ENCODE measurements around the gene CACNG7. TPM values are rescaled to one million over a fixed set of nuclear protein-coding genes. Genes with fewer than 3 reads are reported as not detected.
"Not testable (repeated sequence)": the region's sequence is repeated elsewhere in the genome, so short reads cannot be mapped to it uniquely, and the experiment has no call there.

Gene CACNG7
- polyA plus RNA-seq, 4 donors = 0.78 to 0.79 TPM; not detected in 2

- no peaks in the 10 kb centered on the region for H3K27me3 ChIP-seq (ENCODE audit: control insufficient read depth in 3 of 3, insufficient read depth in 3 of 3, low read length in 3 of 3)
- no peaks in the 10 kb centered on the region for H3K9me3 ChIP-seq (ENCODE audit: control insufficient read depth in 2 of 2, insufficient read depth in 1 of 2, low read depth in 1 of 2, low read length in 1 of 2)
- DNase-seq (peak; percentile 77 to 91), FAIRE-seq (no peak)
- H3K4me3 ChIP-seq (ENCODE audit: low read depth in 1 of 3, low read length in 3 of 3) = peak overlapping the region; percentile 57 to 79 (median 65)
- H3K36me3 ChIP-seq (ENCODE audit: control insufficient read depth in 3 of 3, insufficient read depth in 2 of 3, low read depth in 1 of 3, low read length in 3 of 3) = peaks cover 0 to 23% (median 5%) of the 10 kb centered on the region in 3 donors
- WGBS, 3 donors = 1% methylated on average over 39 to 75 of the region's 75 CpGs
- peak overlapping the region; percentile 68 to 93 (median 92) for H3K27ac ChIP-seq (ENCODE audit: low read depth in 1 of 3, low read length in 2 of 3)
- H3K4me1 ChIP-seq (ENCODE audit: control insufficient read depth in 3 of 3, insufficient read depth in 2 of 3, low read depth in 1 of 3, low read length in 2 of 3) = peaks cover 0 to 28% (median 7%) of the 10 kb centered on the region in 3 donors
Measured at GRCh38 chr19:53868892-53869804, 39.9 kb upstream of the CACNG7 start.

GRCh38 chr19:53869805-53870484 lies 39.1 kb upstream of the CACNG7 start:
- H3K27ac ChIP-seq (ENCODE audit: low read depth in 1 of 3, low read length in 2 of 3) = peak overlapping the region in 2 of 3 donors; percentile 92 to 93
- WGBS, 3 donors = 1 to 3% (median 3%) methylated on average over 15 to 24 of the region's 24 CpGs

GRCh38 chr19:53870485-53870844 lies 38.6 kb upstream of the CACNG7 start:
- peak; percentile 43 to 47 for DNase-seq
- peak overlapping the region in 1 of 3 donors; percentile 72 for H3K27ac ChIP-seq (ENCODE audit: low read depth in 1 of 3, low read length in 2 of 3)
- WGBS, 3 donors = 11 to 37% (median 18%) methylated on average over 5 of the region's 5 CpGs
- H3K4me3 ChIP-seq (ENCODE audit: low read depth in 1 of 3, low read length in 3 of 3) = no peak overlapping the region
- FAIRE-seq = no peak
- H3K9me3 ChIP-seq (ENCODE audit: control insufficient read depth in 2 of 2, insufficient read depth in 1 of 2, low read depth in 1 of 2, low read length in 1 of 2) = no peaks in the 10 kb centered on the region
- H3K27me3 ChIP-seq (ENCODE audit: control insufficient read depth in 3 of 3, insufficient read depth in 3 of 3, low read length in 3 of 3) = no peaks in the 10 kb centered on the region
- peaks cover 0 to 20% (median 7%) of the 10 kb centered on the region in 3 donors for H3K4me1 ChIP-seq (ENCODE audit: control insufficient read depth in 3 of 3, insufficient read depth in 2 of 3, low read depth in 1 of 3, low read length in 2 of 3)
- peaks cover 0 to 36% (median 5%) of the 10 kb centered on the region in 3 donors for H3K36me3 ChIP-seq (ENCODE audit: control insufficient read depth in 3 of 3, insufficient read depth in 2 of 3, low read depth in 1 of 3, low read length in 3 of 3)

More at GRCh38 chr19:53869805-53870484, 39.1 kb upstream of the CACNG7 start:
- not testable (repeated sequence) for DNase-seq; H3K27me3 ChIP-seq (ENCODE audit: control insufficient read depth in 3 of 3, insufficient read depth in 3 of 3, low read length in 3 of 3); H3K9me3 ChIP-seq (ENCODE audit: control insufficient read depth in 2 of 2, insufficient read depth in 1 of 2, low read depth in 1 of 2, low read length in 1 of 2); FAIRE-seq
- Histone ChIP-seq H3K36me3 (ENCODE audit: control insufficient read depth in 3 of 3, insufficient read depth in 2 of 3, low read depth in 1 of 3, low read length in 3 of 3) (peaks cover 0 to 31% (median 5%) of the 10 kb centered on the region in 3 donors), H3K4me3 (ENCODE audit: low read depth in 1 of 3, low read length in 3 of 3) (peak overlapping the region; percentile 57 to 79 (median 65)), H3K4me1 (ENCODE audit: control insufficient read depth in 3 of 3, insufficient read depth in 2 of 3, low read depth in 1 of 3, low read length in 2 of 3) (peaks cover 0 to 21% (median 7%) of the 10 kb centered on the region in 3 donors)

GRCh38 chr19:53871454-53871853 lies 37.6 kb upstream of the CACNG7 start:
- 49 to 59% (median 56%) methylated on average over 7 of the region's 7 CpGs for whole genome bisulfite sequencing, 3 donors
- Histone ChIP-seq H3K36me3 (ENCODE audit: control insufficient read depth in 3 of 3, insufficient read depth in 2 of 3, low read depth in 1 of 3, low read length in 3 of 3) (peaks cover 0 to 37% (median 5%) of the 10 kb centered on the region in 3 donors), H3K27me3 (ENCODE audit: control insufficient read depth in 3 of 3, insufficient read depth in 3 of 3, low read length in 3 of 3) (no peaks in the 10 kb centered on the region), H3K4me3 (ENCODE audit: low read depth in 1 of 3, low read length in 3 of 3) (no peak overlapping the region), H3K27ac (ENCODE audit: low read depth in 1 of 3, low read length in 2 of 3) (peak overlapping the region in 1 of 3 donors; percentile 5), H3K9me3 (ENCODE audit: control insufficient read depth in 2 of 2, insufficient read depth in 1 of 2, low read depth in 1 of 2, low read length in 1 of 2) (no peaks in the 10 kb centered on the region), H3K4me1 (ENCODE audit: control insufficient read depth in 3 of 3, insufficient read depth in 2 of 3, low read depth in 1 of 3, low read length in 2 of 3) (peaks cover 0 to 11% (median 7%) of the 10 kb centered on the region in 3 donors)
- no peak for FAIRE-seq
- DNase-seq = no peak

GRCh38 chr19:53872762-53873161 lies 36.3 kb upstream of the CACNG7 start:
- peaks cover 0 to 5% (median 4%) of the 10 kb centered on the region in 3 donors for H3K4me1 ChIP-seq (ENCODE audit: control insufficient read depth in 3 of 3, insufficient read depth in 2 of 3, low read depth in 1 of 3, low read length in 2 of 3)
- H3K27ac ChIP-seq (ENCODE audit: low read depth in 1 of 3, low read length in 2 of 3) = peak overlapping the region in 1 of 3 donors; percentile 0
- no peak overlapping the region for H3K4me3 ChIP-seq (ENCODE audit: low read depth in 1 of 3, low read length in 3 of 3)
- WGBS, 3 donors = 75 to 77% (median 75%) methylated on average over 6 of the region's 6 CpGs
- no peak for FAIRE-seq
- peaks cover 0 to 37% (median 5%) of the 10 kb centered on the region in 3 donors for H3K36me3 ChIP-seq (ENCODE audit: control insufficient read depth in 3 of 3, insufficient read depth in 2 of 3, low read depth in 1 of 3, low read length in 3 of 3)
- no peak for DNase-seq
- no peaks in the 10 kb centered on the region for H3K27me3 ChIP-seq (ENCODE audit: control insufficient read depth in 3 of 3, insufficient read depth in 3 of 3, low read length in 3 of 3)
- H3K9me3 ChIP-seq (ENCODE audit: control insufficient read depth in 2 of 2, insufficient read depth in 1 of 2, low read depth in 1 of 2, low read length in 1 of 2) = no peaks in the 10 kb centered on the region

GRCh38 chr19:53873773-53874605 lies 35.1 kb upstream of the CACNG7 start:
- peaks cover 0 to 6% (median 4%) of the 10 kb centered on the region in 3 donors for H3K4me1 ChIP-seq (ENCODE audit: control insufficient read depth in 3 of 3, insufficient read depth in 2 of 3, low read depth in 1 of 3, low read length in 2 of 3)
- H3K36me3 ChIP-seq (ENCODE audit: control insufficient read depth in 3 of 3, insufficient read depth in 2 of 3, low read depth in 1 of 3, low read length in 3 of 3) = peaks cover 0 to 37% (median 5%) of the 10 kb centered on the region in 3 donors
- no peak overlapping the region for H3K4me3 ChIP-seq (ENCODE audit: low read depth in 1 of 3, low read length in 3 of 3)
- 92 to 95% (median 94%) methylated on average over 49 to 51 of the region's 51 CpGs for WGBS, 3 donors
- H3K9me3 ChIP-seq (ENCODE audit: control insufficient read depth in 2 of 2, insufficient read depth in 1 of 2, low read depth in 1 of 2, low read length in 1 of 2) = no peaks in the 10 kb centered on the region
- FAIRE-seq (no peak), DNase-seq (no peak)
- H3K27me3 ChIP-seq (ENCODE audit: control insufficient read depth in 3 of 3, insufficient read depth in 3 of 3, low read length in 3 of 3) = no peaks in the 10 kb centered on the region
- H3K27ac ChIP-seq (ENCODE audit: low read depth in 1 of 3, low read length in 2 of 3) = no peak overlapping the region

GRCh38 chr19:53874606-53874990 lies 34.5 kb upstream of the CACNG7 start:
- FAIRE-seq (no peak), DNase-seq (no peak)
- 68 to 74% (median 69%) methylated on average over 6 of the region's 6 CpGs for WGBS, 3 donors
- Histone ChIP-seq H3K9me3 (ENCODE audit: control insufficient read depth in 2 of 2, insufficient read depth in 1 of 2, low read depth in 1 of 2, low read length in 1 of 2) (no peaks in the 10 kb centered on the region), H3K27me3 (ENCODE audit: control insufficient read depth in 3 of 3, insufficient read depth in 3 of 3, low read length in 3 of 3) (peaks cover 0 to 2% (median 0%) of the 10 kb centered on the region in 3 donors), H3K36me3 (ENCODE audit: control insufficient read depth in 3 of 3, insufficient read depth in 2 of 3, low read depth in 1 of 3, low read length in 3 of 3) (peaks cover 0 to 37% (median 5%) of the 10 kb centered on the region in 3 donors), H3K27ac (ENCODE audit: low read depth in 1 of 3, low read length in 2 of 3) (peak overlapping the region in 1 of 3 donors; percentile 6), H3K4me1 (ENCODE audit: control insufficient read depth in 3 of 3, insufficient read depth in 2 of 3, low read depth in 1 of 3, low read length in 2 of 3) (peaks cover 0 to 6% (median 5%) of the 10 kb centered on the region in 3 donors), H3K4me3 (ENCODE audit: low read depth in 1 of 3, low read length in 3 of 3) (no peak overlapping the region)

All from small intestine (tissue), 7 donors.